Erythroblast (primary cell): Measurements from ENCODE around the gene OPCML.

Source experiments
- GATA1 ChIP-seq: IDR thresholded peaks from 2 replicates; pipeline ENCODE4 v1.6.1; 2011; ENCODE audit warnings: low read depth, mild to moderate bottlenecking, control low read depth, low read length, moderate library complexity
- POLR2A ChIP-seq: IDR thresholded peaks from 2 replicates; pipeline ENCODE4 v1.6.1; 2011; ENCODE audit warnings: mild to moderate bottlenecking, low read length

DNA sequence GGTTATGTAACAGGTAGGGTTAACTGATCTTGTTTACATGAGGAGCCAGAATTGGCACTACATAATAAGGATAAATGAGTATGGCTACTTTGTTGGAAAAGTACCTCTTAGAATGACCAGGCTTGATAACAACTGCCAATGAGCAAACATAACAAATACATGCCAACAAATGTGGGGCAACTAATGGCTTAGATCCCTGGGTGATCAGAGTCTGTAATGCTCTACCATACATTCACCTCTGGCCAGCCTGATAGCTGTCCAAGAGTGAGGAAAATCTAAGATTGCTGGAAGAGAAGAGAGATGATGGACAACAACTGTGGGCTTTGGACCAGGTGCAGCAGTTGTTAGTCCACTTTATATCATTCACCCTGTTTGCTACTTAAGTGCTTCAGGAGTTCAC is 1136.9 kb downstream of the OPCML start:
- TF ChIP-seq POLR2A (no peak), GATA1 (no peak)
